HG02610 (cell line): Measurements from ENCODE around the gene USP53.
A peak's percentile ranks its signal among the peaks of the same experiment; 100 is the strongest.
"Not testable (repeated sequence)": the region's sequence is repeated elsewhere in the genome, so short reads cannot be mapped to it uniquely, and the experiment has no call there.

Source experiments
- ATAC-seq: cut with Tn5 transposase; IDR thresholded peaks from one replicate; pipeline ENCODE4 v1.9.1; 2021; ENCODE audit warnings: mild to moderate bottlenecking, moderate library complexity; ENCODE audit not compliant: unreplicated experiment

USP53 gene

DNA sequence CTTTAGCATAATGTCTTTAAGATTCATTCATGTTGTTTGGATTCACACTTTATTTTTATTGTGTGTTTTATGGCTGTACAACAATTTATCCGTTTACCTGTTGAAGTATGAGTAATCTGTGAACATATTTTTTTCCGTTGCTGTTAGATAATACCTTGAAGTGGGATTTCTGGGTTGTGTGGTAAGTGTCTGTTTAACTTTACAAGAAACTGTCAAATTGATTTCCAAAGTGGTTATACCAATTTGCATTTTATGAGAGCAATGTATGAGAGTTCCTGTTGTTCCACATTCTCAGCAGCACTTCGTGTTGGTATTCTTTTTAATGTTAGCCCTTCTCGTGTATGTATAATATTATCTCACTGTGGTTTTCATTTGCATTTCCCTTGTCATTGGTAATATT is 53.6 kb downstream of the USP53 start:
- no peak for ATAC-seq

GRCh38 chr4:119268466-119268865 is 56.0 kb downstream of the USP53 start:
- ATAC-seq: no peak

DNA sequence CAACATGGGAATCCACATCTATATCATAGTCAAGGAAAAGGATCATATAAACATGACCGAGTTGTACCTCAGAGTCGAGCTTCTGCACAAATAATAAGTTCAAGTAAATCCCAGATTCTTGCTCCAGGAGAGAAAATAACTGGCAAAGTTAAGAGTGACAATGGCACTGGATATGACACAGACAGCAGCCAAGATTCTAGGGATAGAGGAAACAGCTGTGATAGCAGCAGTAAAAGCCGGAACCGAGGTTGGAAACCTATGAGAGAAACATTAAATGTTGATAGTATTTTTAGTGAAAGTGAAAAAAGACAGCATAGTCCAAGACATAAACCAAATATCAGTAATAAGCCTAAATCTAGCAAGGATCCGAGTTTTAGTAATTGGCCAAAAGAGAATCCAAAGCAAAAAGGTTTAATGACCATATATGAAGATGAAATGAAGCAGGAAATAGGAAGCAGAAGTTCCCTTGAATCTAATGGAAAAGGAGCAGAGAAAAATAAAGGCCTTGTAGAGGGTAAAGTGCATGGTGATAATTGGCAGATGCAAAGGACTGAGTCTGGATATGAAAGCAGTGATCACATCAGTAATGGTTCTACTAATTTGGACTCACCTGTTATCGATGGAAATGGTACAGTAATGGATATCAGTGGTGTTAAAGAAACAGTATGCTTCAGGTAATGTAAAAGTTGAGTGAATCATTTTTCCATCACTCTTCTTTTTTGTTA is 59.0 kb downstream of the USP53 start:
- ATAC-seq: no peak

DNA sequence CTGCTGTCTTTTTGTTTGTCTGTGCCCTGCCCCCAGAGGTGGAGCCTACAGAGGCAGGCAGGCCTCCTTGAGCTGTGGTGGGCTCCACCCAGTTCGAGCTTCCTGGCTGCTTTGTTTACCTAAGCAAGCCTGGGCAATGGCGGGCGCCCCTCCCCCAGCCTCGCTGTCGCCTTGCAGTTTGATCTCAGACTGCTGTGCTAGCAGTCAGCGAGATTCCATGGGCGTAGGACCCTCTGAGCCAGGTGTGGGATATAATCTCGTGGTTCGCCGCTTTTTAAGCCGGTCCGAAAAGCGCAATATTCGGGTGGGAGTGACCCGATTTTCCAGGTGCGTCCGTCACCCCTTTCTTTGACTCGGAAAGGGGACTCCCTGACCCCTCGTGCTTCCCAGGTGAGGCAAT is 67.0 kb downstream of the USP53 start:
- not testable (repeated sequence) for ATAC-seq

DNA sequence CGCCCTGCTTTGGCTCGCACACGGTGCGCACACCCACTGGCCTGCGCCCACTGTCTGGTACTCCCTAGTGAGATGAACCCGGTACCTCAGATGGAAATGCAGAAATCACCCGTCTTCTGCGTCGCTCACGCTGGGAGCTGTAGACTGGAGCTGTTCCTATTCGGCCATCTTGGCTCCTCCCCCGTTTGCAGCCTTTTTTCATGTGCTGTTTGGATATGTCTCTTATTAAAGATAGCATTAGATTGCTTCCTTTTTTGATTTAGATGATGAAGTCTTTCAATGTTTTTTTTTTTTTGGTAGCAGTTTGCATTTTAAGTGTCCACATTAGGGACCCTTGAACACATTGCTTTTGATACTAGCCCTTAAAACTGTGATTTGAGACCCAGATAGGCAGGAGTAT is 67.4 kb downstream of the USP53 start:
- not testable (repeated sequence) for ATAC-seq

DNA sequence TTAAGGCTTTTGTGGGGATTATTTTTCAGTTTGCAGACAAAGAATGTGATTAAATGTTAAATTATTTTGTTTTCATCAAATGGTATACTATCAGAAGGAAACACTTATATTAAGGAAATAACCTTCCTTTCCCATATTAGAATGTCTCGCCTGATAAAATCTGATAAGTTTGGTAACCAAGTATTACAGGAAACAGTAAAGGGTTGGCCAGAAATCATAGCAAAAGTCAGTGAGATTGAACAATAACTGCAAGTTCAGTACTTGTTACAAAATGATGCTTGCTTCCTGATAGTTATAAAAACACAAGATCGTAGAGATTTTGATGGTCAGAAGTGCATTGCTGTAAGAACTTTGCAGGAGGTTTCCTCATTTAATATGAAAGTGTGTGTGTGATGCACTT is 68.9 kb downstream of the USP53 start:
- no peak for ATAC-seq

GRCh38 chr4:119284876-119285780 is 72.6 kb downstream of the USP53 start:
- ATAC-seq: peak; percentile 71

GRCh38 chr4:119286377-119287002 is 74.0 kb downstream of the USP53 start:
- no peak for ATAC-seq

DNA sequence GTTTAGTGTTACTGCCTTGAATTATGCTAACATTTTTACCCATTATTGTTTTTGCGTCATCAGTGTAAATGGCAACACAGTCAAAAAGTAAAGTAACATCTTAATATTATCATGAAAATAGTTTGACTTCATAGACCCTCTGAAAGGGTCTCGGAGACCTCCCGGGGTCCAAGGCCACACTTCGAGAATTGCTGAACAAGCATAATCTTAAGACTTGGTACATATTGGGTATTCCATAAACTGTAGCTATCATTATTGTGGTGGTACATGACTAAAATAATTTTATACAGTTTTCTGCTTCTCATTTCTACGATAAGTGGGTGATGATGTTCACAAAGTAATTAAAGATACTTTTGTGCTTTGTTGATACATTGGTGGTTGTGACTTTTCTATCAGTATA is 76.8 kb downstream of the USP53 start:
- ATAC-seq: no peak

GRCh38 chr4:119290598-119290997 is 78.1 kb downstream of the USP53 start:
- no peak for ATAC-seq

DNA sequence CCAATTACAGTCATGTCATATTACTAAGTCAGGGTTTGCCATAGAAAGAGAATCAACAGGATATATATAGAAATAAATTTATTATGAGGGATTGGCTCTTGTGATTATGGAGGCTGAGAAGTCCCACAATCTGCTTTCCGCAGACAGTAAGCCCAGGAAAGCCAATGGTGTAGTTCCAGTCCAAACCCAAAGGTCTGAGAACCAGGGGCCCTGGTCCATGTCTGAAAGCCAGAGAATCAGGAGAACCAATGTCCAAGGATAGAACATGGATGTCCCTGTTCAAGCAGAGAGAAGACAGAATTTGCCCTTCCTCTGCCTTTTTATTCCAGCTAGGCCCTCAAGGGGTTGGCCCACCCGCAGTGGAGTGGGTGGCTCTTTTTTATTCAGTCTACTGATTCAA is 83.8 kb downstream of the USP53 start:
- ATAC-seq: no peak

DNA sequence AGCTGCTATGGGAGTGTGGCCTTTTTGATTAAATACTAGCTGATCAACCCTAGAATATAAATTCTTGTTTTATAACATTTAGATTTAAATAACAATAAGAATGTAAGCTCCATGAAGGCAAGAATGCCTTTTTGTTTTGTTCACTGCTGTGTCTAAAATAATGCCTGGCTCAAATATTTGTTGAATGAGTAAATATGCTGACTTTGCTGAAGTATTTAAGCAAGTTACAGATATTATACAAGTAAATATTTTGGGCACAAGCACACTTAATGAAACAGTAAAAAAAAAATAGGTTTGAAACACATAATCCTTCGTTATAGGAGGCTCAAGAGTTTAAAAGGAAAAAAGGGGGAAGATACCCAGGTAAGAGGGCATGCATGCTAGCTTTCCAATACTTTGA is 85.3 kb downstream of the USP53 start:
- ATAC-seq: no peak

- ATAC-seq: no peak
Observed at GRCh38 chr4:119299260-119299671, 86.8 kb downstream of the USP53 start.

- ATAC-seq: peak; percentile 58
Observed at GRCh38 chr4:119299741-119300100, 87.2 kb downstream of the USP53 start.

DNA sequence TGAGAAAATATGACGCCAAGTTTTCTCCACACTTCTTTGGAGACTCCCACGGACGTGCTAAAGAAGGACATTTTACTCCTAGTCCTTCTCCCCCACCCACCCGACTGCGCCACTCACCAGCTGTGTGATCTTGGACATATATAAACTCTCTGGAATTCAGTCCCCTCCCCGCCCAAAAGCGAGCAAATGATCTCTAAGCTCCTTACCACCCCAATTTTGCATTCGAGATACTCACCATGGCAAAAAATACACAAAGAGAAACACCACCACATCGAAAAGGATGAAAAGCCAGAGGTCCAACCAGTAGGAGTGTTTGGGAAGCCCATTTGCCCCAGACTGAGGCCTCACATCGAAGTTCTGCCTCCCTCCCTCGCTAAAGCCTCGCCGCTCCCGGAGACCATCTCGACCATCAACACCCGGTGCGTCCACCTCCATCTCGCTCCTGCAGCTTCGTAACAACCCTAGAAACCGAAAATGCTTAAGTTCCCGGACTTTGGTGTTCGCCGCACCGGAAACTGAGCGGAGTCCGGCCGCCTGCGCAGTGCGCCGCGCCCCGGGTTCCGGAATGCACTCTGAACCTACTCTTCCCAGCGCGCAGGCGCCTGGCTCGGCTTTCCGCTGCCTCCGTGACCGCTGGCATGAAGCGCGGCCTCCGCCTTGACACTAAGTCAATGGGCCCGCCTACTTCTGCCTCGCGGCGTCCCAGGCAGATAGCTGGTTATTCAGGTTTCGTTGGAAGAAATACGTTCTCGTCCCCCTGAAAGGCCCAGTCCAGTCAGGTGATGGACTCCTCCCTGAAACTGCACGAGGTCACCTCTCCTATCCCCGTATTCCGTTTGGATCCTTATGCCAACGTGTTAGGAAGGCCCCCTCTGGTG is 87.8 kb downstream of the USP53 start:
- ATAC-seq: peak; percentile 97

- ATAC-seq: no peak
Observed at GRCh38 chr4:119302073-119302832, 89.7 kb downstream of the USP53 start.

DNA sequence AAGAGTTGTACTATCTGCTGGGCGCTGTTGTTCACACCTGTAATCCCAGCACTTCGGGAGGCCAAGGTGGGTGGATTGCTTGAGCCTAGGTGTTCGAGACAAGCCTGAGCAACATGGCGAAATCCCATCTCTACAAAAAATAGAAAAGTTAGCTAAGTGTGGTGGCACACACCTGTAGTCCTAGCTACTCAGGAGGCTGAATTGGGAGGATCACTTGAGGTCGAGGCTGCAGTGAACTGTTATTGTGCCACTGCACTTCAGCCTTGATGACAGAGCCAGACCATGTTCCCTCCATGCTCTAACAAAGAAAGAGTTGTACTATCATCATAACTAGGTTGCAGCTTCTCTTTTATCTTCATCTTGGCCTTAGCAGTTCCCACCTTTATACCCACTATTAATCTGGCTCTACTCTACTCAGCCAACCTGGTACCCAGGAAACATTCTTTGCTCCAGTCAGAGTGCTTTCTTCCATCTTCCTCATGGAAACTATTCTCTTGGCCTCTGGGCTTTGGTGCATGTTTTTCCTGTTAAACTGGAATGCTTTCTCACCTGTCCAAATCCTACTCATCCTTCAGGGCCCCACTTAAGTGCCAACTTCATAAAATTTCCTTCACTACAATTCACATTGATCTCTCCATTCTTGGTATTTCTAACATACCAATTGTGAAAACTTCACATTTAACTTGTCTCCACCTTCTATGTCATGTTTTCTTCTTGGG is 91.2 kb downstream of the USP53 start:
- ATAC-seq: no peak

DNA sequence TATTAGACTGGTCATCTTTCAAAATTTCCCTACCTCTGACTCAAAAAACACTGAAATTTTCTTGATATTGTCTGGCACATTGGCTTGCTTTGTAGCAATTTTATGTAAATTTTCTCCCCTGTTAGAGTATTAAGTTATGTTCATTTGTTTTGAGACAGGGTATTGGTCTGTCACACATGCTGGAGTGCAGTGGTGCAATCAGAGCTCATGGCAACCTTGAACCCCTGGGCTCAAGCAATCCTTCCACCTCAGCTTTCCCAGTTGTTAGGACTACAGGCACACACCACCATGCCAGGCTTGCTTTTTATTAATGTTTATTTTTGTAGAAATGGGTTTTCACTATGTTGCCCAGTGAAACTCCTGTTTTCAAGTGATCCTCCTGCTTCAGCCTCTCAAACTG is 91.9 kb downstream of the USP53 start:
- ATAC-seq: no peak

GRCh38 chr4:119307606-119308005 is 95.1 kb downstream of the USP53 start:
- no peak for ATAC-seq
